SK-N-SH (cell line): ENCODE data around the gene EPHB2. TPM values are rescaled to one million over a fixed set of nuclear protein-coding genes. Genes with fewer than 3 reads are reported as not detected.

Source experiments
- CTCF ChIA-PET: fragments of 300-600, 350-600 bp; formaldehyde crosslinking; extraction: SDS; loops from one replicate; lab custom pipeline; 2021; lab: Yijun Ruan, JAX
- POLR2A ChIA-PET: fragments of 350-600 bp; sonication (Branson Sonifier 250); formaldehyde crosslinking; extraction: SDS; loops from one replicate; lab custom pipeline; 2020; ENCODE audit warnings: antibody characterized with exemption, inconsistent platforms; lab: Yijun Ruan, JAX
- DNase-seq: peaks from one replicate; pipeline ENCODE4 v3.0.0; 2012
- H2AFZ ChIP-seq: fragments of 200-600 bp; sonication (generic); 2 replicates; pipeline ENCODE4 v1.8.1; 2016; ENCODE audit warnings: antibody characterized with exemption, mild to moderate bottlenecking, low read depth
- H3F3A ChIP-seq: fragments of 200-600 bp; sonication (generic); replicated peaks from 2 replicates; pipeline ENCODE3; 2016; ENCODE audit warnings: antibody characterized with exemption, mild to moderate bottlenecking; ENCODE audit not compliant: insufficient read depth
- H3K27ac ChIP-seq, 2 experiments: fragments of 200-500 bp in 1 of 2; fragments of 200-600 bp in 1 of 2; sonication (Bioruptor generic) in 1 of 2; sonication (generic), shearing (Covaris generic) in 1 of 2; 2 replicates each; pipeline versions ENCODE4 v1.5.1 to v1.6.1; 2014 to 2016; ENCODE audit warnings: low read depth in 2 of 2, inconsistent platforms in 1 of 2, low read length in 1 of 2, mild to moderate bottlenecking in 1 of 2, mixed read lengths in 1 of 2
- H3K27me3 ChIP-seq: fragments of 200-600 bp; sonication (generic), shearing (Covaris generic); 2 replicates; pipeline ENCODE4 v1.6.1; 2016; ENCODE audit warnings: mixed run types; ENCODE audit not compliant: insufficient read depth
- H3K36me3 ChIP-seq, 2 experiments: fragments of 200-500 bp in 1 of 2; fragments of 200-600 bp in 1 of 2; sonication (Bioruptor generic) in 1 of 2; sonication (generic) in 1 of 2; replicated peaks in 1 of 2; 2 replicates each; pipeline versions ENCODE3 to v1.5.1; 2014 to 2016; ENCODE audit warnings: low read length in 1 of 2, mild to moderate bottlenecking in 1 of 2; ENCODE audit not compliant: insufficient read depth in 2 of 2, control insufficient read depth in 1 of 2
- H3K4me1 ChIP-seq, 2 experiments: fragments of 200-500 bp in 1 of 2; fragments of 200-600 bp in 1 of 2; sonication (Bioruptor generic) in 1 of 2; sonication (generic), shearing (Covaris generic) in 1 of 2; 2 replicates each; pipeline versions ENCODE4 v1.5.1 to v1.6.1; 2014 to 2016; ENCODE audit warnings: low read depth in 1 of 2, low read length in 1 of 2, mixed run types in 1 of 2; ENCODE audit not compliant: insufficient read depth in 2 of 2, control insufficient read depth in 1 of 2
- H3K4me2 ChIP-seq: fragments of 200-600 bp; sonication (generic), shearing (Covaris generic); 2 replicates; pipeline ENCODE4 v1.6.1; 2017; ENCODE audit warnings: mixed run types
- H3K4me3 ChIP-seq, 2 experiments: fragments of 200-500 bp in 1 of 2; fragments of 200-600 bp in 1 of 2; sonication (Bioruptor generic) in 1 of 2; sonication (generic), shearing (Covaris generic) in 1 of 2; 2 replicates each; pipeline versions ENCODE4 v1.5.1 to v1.8.1; 2014 to 2016; ENCODE audit warnings: low read depth in 2 of 2, inconsistent platforms in 1 of 2, low read length in 1 of 2, mild to moderate bottlenecking in 1 of 2, mixed read lengths in 1 of 2, moderate library complexity in 1 of 2
- H3K79me2 ChIP-seq: fragments of 200-600 bp; sonication (generic); 2 replicates; pipeline ENCODE4 v1.8.1; 2017; ENCODE audit warnings: mild to moderate bottlenecking; ENCODE audit not compliant: insufficient read depth
- H3K9ac ChIP-seq: fragments of 200-600 bp; sonication (generic); 2 replicates; pipeline ENCODE4 v1.6.1; 2017; ENCODE audit warnings: mixed run types
- H3K9me2 ChIP-seq: fragments of 200-600 bp; sonication (generic); 2 replicates; pipeline ENCODE4 v1.6.1; 2017; ENCODE audit warnings: mixed run types
- H3K9me3 ChIP-seq: fragments of 200-600 bp; sonication (generic); 2 replicates; pipeline ENCODE4 v1.6.1; 2017; ENCODE audit warnings: mixed run types, mild to moderate bottlenecking, moderate library complexity
- H4K20me1 ChIP-seq: fragments of 200-600 bp; sonication (generic); 2 replicates; pipeline ENCODE4 v1.6.1; 2017; ENCODE audit warnings: mild to moderate bottlenecking, mixed run types; ENCODE audit not compliant: insufficient read depth
- FOSL2 ChIP-seq: IDR thresholded peaks from 2 replicates; pipeline ENCODE4 v1.4.0; 2012; ENCODE audit warnings: low read depth, mild to moderate bottlenecking, moderate library complexity, borderline replicate concordance
- FOXJ3 ChIP-seq: sonication (generic); formaldehyde crosslinking; IDR thresholded peaks from 2 replicates; pipeline ENCODE4 v1.5.1; 2020; ENCODE audit warnings: mild to moderate bottlenecking, missing genetic modification reagents
- MAX ChIP-seq: IDR thresholded peaks from 2 replicates; pipeline ENCODE4 v1.4.0; 2012; ENCODE audit warnings: low read depth
- MEF2A ChIP-seq: IDR thresholded peaks from 2 replicates; pipeline ENCODE4 v1.4.0; 2012; ENCODE audit warnings: low read depth, borderline replicate concordance
- NFIC ChIP-seq: IDR thresholded peaks from 2 replicates; pipeline ENCODE4 v1.4.0; 2012; ENCODE audit warnings: borderline replicate concordance
- SIN3A ChIP-seq: IDR thresholded peaks from 2 replicates; pipeline ENCODE4 v1.6.1; 2012; ENCODE audit warnings: low read depth, mild to moderate bottlenecking, low read length, moderate library complexity, borderline replicate concordance
- TCF12 ChIP-seq: IDR thresholded peaks from 2 replicates; pipeline ENCODE4 v1.4.0; 2012
- WGBS: methylation state at CpG from one replicate; pipeline ENCODE4 v1.1.6; 2017; ENCODE audit warnings: low lambda C conversion rate; 5-methylcytosine and 5-hydroxymethylcytosine counted together
- polyA plus RNA-seq, 3 experiments: library from polyadenylated mRNA; depleted of rRNA; stranded (reverse); fragments of >200 nt; gene quantifications; 2 replicates each; pipeline ENCODE4 v1.2.3, GENCODE V29; 2012
- TF ChIP-seq, protein P1 (sequence below): IDR thresholded peaks from 2 replicates; pipeline ENCODE4 v1.6.1; 2012; ENCODE audit warnings: mild to moderate bottlenecking, low read depth, low read length, moderate library complexity
- TF ChIP-seq, protein P2 (sequence below): fragments of 150-350 bp; IDR thresholded peaks from 2 replicates; pipeline ENCODE4 v1.6.1; 2016; ENCODE audit warnings: mild to moderate bottlenecking, low read depth, low read length

The EPHB2 gene
- polyA plus RNA-seq, 1 of the 3 experiments (the other 2 are of a cell fraction), result 25.2 TPM

DNA sequence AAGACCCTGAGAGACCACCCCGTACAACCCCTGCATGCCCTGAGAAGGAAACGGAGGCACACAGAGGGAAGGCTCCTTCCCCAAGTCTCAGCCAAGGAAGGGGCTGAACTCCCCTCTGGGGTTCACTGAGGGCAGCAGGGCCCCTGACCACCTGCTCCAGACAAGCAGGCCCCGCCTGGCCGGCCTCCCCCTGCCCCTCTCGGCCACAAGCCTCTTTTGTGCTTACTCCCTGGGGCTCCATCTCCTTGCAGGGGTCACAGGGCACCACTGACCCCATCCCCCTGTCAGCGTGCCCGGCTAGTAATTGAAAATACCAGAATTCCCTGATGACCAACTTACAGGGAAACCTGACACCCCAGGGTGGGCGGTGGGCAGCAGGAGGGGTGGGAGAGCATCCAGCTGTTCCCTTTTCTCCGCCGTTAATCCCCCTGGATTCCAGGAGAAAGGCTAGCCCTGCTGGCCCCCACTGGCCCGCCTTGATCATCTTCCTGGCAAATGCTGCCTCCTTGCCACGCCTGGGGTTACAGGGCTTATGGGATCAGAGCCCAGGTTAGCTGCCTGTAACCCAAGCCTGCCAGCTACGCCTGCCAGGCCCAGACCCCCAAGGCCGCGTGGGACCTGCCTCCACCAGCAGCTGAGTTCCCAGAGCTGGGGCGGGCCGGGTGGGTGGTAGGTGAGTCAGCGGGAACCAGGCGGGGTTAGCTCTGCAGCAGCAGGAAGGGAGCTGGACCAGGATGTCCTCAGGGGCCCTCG lies 165.9 kb downstream of the EPHB2 start:
- no peak for DNase-seq
- Histone ChIP-seq H3K4me1 (peaks cover 0 to 8% of the 10 kb centered on the region in 2 experiments; a peak in 3 of 4 replicates), H3K79me2 (no peaks in the 10 kb centered on the region), H3K9me2 (no peaks in the 10 kb centered on the region), H3K9ac (no peak overlapping the region; the same call in 1 of the 2 replicates), H3K4me3 (no peak overlapping the region), H3K27me3 (no peaks in the 10 kb centered on the region), H3K9me3 (no peaks in the 10 kb centered on the region), H3K36me3 (peaks cover 6 to 13% of the 10 kb centered on the region in 2 experiments), H2AFZ (no peak overlapping the region), H3K4me2 (peak overlapping the region; percentile 38; the same call in 1 of the 2 replicates), H3K27ac (peak overlapping the region in 1 of 2 experiments; percentile 22; a peak in 1 of 4 replicates), H3F3A (no peaks in the 10 kb centered on the region), H4K20me1 (no peaks in the 10 kb centered on the region)
- 75% methylated on average over 4 of the region's 20 CpGs for WGBS
- CTCF ChIA-PET, result interaction anchor here (0.6 to 3.6 kb wide), 6 partner anchors 12 to 203 kb away, joined by 3 to 23 read pairs (median 4); no protein-coding TSS in a partner anchor
- TF ChIP-seq SIN3A, result no peak
- TF ChIP-seq, protein P1, sequence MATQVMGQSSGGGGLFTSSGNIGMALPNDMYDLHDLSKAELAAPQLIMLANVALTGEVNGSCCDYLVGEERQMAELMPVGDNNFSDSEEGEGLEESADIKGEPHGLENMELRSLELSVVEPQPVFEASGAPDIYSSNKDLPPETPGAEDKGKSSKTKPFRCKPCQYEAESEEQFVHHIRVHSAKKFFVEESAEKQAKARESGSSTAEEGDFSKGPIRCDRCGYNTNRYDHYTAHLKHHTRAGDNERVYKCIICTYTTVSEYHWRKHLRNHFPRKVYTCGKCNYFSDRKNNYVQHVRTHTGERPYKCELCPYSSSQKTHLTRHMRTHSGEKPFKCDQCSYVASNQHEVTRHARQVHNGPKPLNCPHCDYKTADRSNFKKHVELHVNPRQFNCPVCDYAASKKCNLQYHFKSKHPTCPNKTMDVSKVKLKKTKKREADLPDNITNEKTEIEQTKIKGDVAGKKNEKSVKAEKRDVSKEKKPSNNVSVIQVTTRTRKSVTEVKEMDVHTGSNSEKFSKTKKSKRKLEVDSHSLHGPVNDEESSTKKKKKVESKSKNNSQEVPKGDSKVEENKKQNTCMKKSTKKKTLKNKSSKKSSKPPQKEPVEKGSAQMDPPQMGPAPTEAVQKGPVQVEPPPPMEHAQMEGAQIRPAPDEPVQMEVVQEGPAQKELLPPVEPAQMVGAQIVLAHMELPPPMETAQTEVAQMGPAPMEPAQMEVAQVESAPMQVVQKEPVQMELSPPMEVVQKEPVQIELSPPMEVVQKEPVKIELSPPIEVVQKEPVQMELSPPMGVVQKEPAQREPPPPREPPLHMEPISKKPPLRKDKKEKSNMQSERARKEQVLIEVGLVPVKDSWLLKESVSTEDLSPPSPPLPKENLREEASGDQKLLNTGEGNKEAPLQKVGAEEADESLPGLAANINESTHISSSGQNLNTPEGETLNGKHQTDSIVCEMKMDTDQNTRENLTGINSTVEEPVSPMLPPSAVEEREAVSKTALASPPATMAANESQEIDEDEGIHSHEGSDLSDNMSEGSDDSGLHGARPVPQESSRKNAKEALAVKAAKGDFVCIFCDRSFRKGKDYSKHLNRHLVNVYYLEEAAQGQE, result no peak
- TF ChIP-seq NFIC, result peak; percentile 30; the same call in 1 of the 2 replicates
- peak; percentile 34; the same call in 1 of the 2 replicates for TF ChIP-seq TCF12
- TF ChIP-seq MEF2A, result no peak
- TF ChIP-seq, protein P2, sequence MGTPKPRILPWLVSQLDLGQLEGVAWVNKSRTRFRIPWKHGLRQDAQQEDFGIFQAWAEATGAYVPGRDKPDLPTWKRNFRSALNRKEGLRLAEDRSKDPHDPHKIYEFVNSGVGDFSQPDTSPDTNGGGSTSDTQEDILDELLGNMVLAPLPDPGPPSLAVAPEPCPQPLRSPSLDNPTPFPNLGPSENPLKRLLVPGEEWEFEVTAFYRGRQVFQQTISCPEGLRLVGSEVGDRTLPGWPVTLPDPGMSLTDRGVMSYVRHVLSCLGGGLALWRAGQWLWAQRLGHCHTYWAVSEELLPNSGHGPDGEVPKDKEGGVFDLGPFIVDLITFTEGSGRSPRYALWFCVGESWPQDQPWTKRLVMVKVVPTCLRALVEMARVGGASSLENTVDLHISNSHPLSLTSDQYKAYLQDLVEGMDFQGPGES, result no peak
- TF ChIP-seq FOSL2, result peak; percentile 23; the same call in 1 of the 2 replicates
- TF ChIP-seq FOXJ3 (CRISPR knock-in tag), result no peak
- no peak for TF ChIP-seq MAX
- POLR2A ChIA-PET, result no interaction called here
